Peyer's patch (tissue), 4 donors: ENCODE data around the gene SCUBE1.

Experiments used
- POLR2A ChIP-seq, 2 donors: fragments of 450-650 bp; IDR thresholded peaks; one replicate each; pipeline ENCODE4 v1.5.1; 2017; ENCODE audit warnings: antibody characterized with exemption in 2 of 2, mild to moderate bottlenecking in 2 of 2, moderate library complexity in 2 of 2
- TF ChIP-seq, protein P1 (sequence below), 6 experiments: fragments of 450-650 bp in 4 of 6; fragments of 200-600 bp in 2 of 6; sonication (generic) in 1 of 6; IDR thresholded peaks; one replicate each; pipeline ENCODE4 v1.5.1; 2017 to 2019; ENCODE audit warnings: antibody characterized with exemption in 6 of 6, mild to moderate bottlenecking in 3 of 6, moderate library complexity in 1 of 6

DNA sequence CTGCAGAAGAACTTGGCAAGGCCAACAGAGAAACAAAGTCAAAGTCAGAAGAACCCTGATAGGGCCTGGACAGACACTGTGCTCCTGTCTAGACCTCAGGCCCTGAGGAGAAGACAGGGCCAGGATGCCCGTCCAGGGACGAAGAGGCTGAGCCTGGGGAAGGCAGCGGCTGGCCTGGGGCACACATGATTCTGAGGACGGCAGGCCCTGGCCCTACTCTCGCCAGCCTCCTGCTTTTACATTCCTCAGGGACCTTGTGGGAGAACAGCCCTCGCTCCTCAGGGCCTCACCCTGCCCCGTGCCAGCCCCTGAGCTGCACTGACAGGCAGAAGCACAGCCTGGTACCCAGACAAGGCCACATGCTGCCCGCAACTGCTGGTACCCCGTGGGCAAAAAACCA, 112.6 kb downstream of the SCUBE1 start:
- TF ChIP-seq, protein P1, sequence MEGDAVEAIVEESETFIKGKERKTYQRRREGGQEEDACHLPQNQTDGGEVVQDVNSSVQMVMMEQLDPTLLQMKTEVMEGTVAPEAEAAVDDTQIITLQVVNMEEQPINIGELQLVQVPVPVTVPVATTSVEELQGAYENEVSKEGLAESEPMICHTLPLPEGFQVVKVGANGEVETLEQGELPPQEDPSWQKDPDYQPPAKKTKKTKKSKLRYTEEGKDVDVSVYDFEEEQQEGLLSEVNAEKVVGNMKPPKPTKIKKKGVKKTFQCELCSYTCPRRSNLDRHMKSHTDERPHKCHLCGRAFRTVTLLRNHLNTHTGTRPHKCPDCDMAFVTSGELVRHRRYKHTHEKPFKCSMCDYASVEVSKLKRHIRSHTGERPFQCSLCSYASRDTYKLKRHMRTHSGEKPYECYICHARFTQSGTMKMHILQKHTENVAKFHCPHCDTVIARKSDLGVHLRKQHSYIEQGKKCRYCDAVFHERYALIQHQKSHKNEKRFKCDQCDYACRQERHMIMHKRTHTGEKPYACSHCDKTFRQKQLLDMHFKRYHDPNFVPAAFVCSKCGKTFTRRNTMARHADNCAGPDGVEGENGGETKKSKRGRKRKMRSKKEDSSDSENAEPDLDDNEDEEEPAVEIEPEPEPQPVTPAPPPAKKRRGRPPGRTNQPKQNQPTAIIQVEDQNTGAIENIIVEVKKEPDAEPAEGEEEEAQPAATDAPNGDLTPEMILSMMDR (IDR thresholded peaks at IDR 0.05), result no peak
- no peak for TF ChIP-seq POLR2A (IDR thresholded peaks at IDR 0.05)
